Uterus (tissue), 4 donors: Measurements from ENCODE around the gene PDP2. TPM values are rescaled to one million over a fixed set of nuclear protein-coding genes. Genes with fewer than 3 reads are reported as not detected.
A peak's percentile ranks its signal among the peaks of the same experiment; 100 is the strongest.
"Not testable (repeated sequence)": the region's sequence is repeated elsewhere in the genome, so short reads cannot be mapped to it uniquely, and the experiment has no call there.

Source experiments
- DNase-seq, 2 donors: peaks; one replicate each; pipeline ENCODE4 v3.0.0-alpha.2; 2019 to 2020
- H3K27ac ChIP-seq, 2 donors: fragments of 200-600 bp; sonication (generic); 1 replicate in 1 of 2; 2 replicates in 1 of 2; pipeline ENCODE4 v1.5.1; 2016 to 2018
- H3K27me3 ChIP-seq, 2 donors: fragments of 200-600 bp; sonication (generic); one replicate each; pipeline ENCODE4 v1.5.1; 2018 to 2019; ENCODE audit warnings: control low read depth in 1 of 2
- H3K36me3 ChIP-seq, 2 donors: fragments of 200-600 bp; sonication (generic); one replicate each; pipeline ENCODE4 v1.5.1; 2019; ENCODE audit warnings: control low read depth in 1 of 2
- H3K4me1 ChIP-seq, 2 donors: fragments of 200-600 bp; sonication (generic); one replicate each; pipeline ENCODE4 v1.5.1; 2018 to 2019; ENCODE audit warnings: control low read depth in 1 of 2
- H3K4me3 ChIP-seq, 2 donors: fragments of 200-600 bp; sonication (generic); 1 replicate in 1 of 2; 2 replicates in 1 of 2; pipeline ENCODE4 v1.5.1; 2018 to 2019; ENCODE audit warnings: mild to moderate bottlenecking in 1 of 2
- H3K9me3 ChIP-seq, 2 donors: fragments of 200-600 bp; sonication (generic); one replicate each; pipeline ENCODE4 v1.5.1; 2019; ENCODE audit warnings: control low read depth in 1 of 2
- CTCF ChIP-seq, 4 experiments: fragments of 200-600 bp in 2 of 4; fragments of 450-650 bp in 2 of 4; sonication (generic) in 2 of 4; IDR thresholded peaks; one replicate each; pipeline ENCODE4 v1.5.1; 2016 to 2019; ENCODE audit warnings: antibody characterized with exemption in 4 of 4, mild to moderate bottlenecking in 2 of 4, moderate library complexity in 1 of 4
- POLR2A ChIP-seq, 2 donors: fragments of 450-650 bp; IDR thresholded peaks; one replicate each; pipeline ENCODE4 v1.6.1; 2016; ENCODE audit warnings: antibody characterized with exemption in 2 of 2, mild to moderate bottlenecking in 1 of 2, moderate library complexity in 1 of 2
- intact Hi-C: fragments of 100-400 bp; cut with DNase I; formaldehyde crosslinking; loops from one replicate; pipeline ENCODE4 v1.15.1; 2023; ENCODE audit warnings: low total_unique reads
- total RNA-seq, 4 donors: library from RNA; depleted of rRNA in 3 of 4; stranded (reverse); fragments of >200 nt in 3 of 4; gene quantifications; one replicate each; pipeline versions ENCODE4 v1.1.0 to v1.2.4, GENCODE V29; 2014 to 2023
- donor health status: DM: yes; HTN: yes; CAD: no.

Gene PDP2
- total RNA-seq, 4 donors from 2014 or later, result 0.77 to 20.5 (median 6.3) TPM

GRCh38 chr16:66930189-66930588 is 49.9 kb downstream of the PDP2 start:
- Histone ChIP-seq H3K27me3 (no peaks in the 10 kb centered on the region), H3K9me3 (no peaks in the 10 kb centered on the region), H3K36me3 (no peaks in the 10 kb centered on the region), H3K4me3 (no peak overlapping the region), H3K4me1 (peaks cover 0 to 13% of the 10 kb centered on the region in 2 donors), H3K27ac (no peak overlapping the region)
- intact Hi-C loops, result no loop called here
- DNase-seq, result no peak
- TF ChIP-seq CTCF (IDR thresholded peaks at IDR 0.05) (no peak), POLR2A (IDR thresholded peaks at IDR 0.05) (no peak)

- intact Hi-C loops, result no loop called here
- H3K4me1 ChIP-seq, result peaks cover 0 to 28% of the 10 kb centered on the region in 2 donors
- no peak overlapping the region for H3K4me3 ChIP-seq
- DNase-seq, result no peak
- no peak overlapping the region for H3K27ac ChIP-seq
- H3K9me3 ChIP-seq, result no peaks in the 10 kb centered on the region
- TF ChIP-seq CTCF (IDR thresholded peaks at IDR 0.05) (no peak), POLR2A (IDR thresholded peaks at IDR 0.05) (no peak)
- no peaks in the 10 kb centered on the region for H3K27me3 ChIP-seq
- no peaks in the 10 kb centered on the region for H3K36me3 ChIP-seq
Measured at GRCh38 chr16:66931665-66932064, 51.4 kb downstream of the PDP2 start.

- Histone ChIP-seq H3K27me3 (no peaks in the 10 kb centered on the region), H3K36me3 (no peaks in the 10 kb centered on the region), H3K4me1 (peaks cover 0 to 29% of the 10 kb centered on the region in 2 donors), H3K27ac (no peak overlapping the region), H3K9me3 (no peaks in the 10 kb centered on the region), H3K4me3 (no peak overlapping the region)
- intact Hi-C loops, result no loop called here
- TF ChIP-seq CTCF (IDR thresholded peaks at IDR 0.05) (no peak), POLR2A (IDR thresholded peaks at IDR 0.05) (no peak)
- DNase-seq, result no peak
Measured at GRCh38 chr16:66932076-66932475, 51.8 kb downstream of the PDP2 start.

GRCh38 chr16:66933776-66934137 is 53.4 kb downstream of the PDP2 start:
- TF ChIP-seq CTCF (IDR thresholded peaks at IDR 0.05) (no peak), POLR2A (IDR thresholded peaks at IDR 0.05) (no peak)
- peaks cover 0 to 29% of the 10 kb centered on the region in 2 donors for H3K4me1 ChIP-seq
- intact Hi-C loops, result no loop called here
- H3K36me3 ChIP-seq, result no peaks in the 10 kb centered on the region
- no peak for DNase-seq
- H3K4me3 ChIP-seq, result peak overlapping the region; percentile 78 to 94
- no peaks in the 10 kb centered on the region for H3K9me3 ChIP-seq
- H3K27me3 ChIP-seq, result no peaks in the 10 kb centered on the region
- H3K27ac ChIP-seq, result peak overlapping the region; percentile 91 to 93

- peak within 1 kb of the TSS; percentile 78 to 94 for H3K4me3 ChIP-seq
- H3K27ac ChIP-seq, result peak within 1 kb of the TSS; percentile 91 to 93
- TF ChIP-seq POLR2A (IDR thresholded peaks at IDR 0.05) (peak; percentile 33 to 86), CTCF (IDR thresholded peaks at IDR 0.05) (peak in 2 of 4 experiments; percentile 7 to 41)
- H3K27me3 ChIP-seq, result no peaks in the 10 kb centered on the region
- H3K4me1 ChIP-seq, result peaks cover 0 to 29% of the 10 kb centered on the region in 2 donors
- H3K36me3 ChIP-seq, result no peaks in the 10 kb centered on the region
- intact Hi-C loops, result no loop called here
- no peaks in the 10 kb centered on the region for H3K9me3 ChIP-seq
- DNase-seq, result peak; percentile 83 to 90
Measured at GRCh38 chr16:66934138-66934838, 54.0 kb downstream of the PDP2 start, which contains the start of gene CIAO2B. CIAO2B (minus strand) TSS chr16:66934402; CDS start chr16:66934364, 38 bp downstream.

GRCh38 chr16:66934839-66935313 is 54.6 kb downstream of the PDP2 start:
- Histone ChIP-seq H3K4me3 (peak overlapping the region; percentile 78 to 94), H3K4me1 (peaks cover 0 to 29% of the 10 kb centered on the region in 2 donors), H3K27ac (peak overlapping the region; percentile 91 to 93)
- H3K36me3 ChIP-seq, H3K27me3 ChIP-seq, DNase-seq, intact Hi-C loops, H3K9me3 ChIP-seq: not testable (repeated sequence)
